GM19238 (cell line): ENCODE results near the gene TTR.

Experiments
- DNase-seq: peaks from one replicate; pipeline ENCODE4 v3.0.0; 2011; ENCODE audit warnings: low spot score; ENCODE audit not compliant: insufficient read length

TTR gene

GRCh38 chr18:31614044-31614443 is 22.4 kb downstream of the TTR start:
- no peak for DNase-seq

DNA sequence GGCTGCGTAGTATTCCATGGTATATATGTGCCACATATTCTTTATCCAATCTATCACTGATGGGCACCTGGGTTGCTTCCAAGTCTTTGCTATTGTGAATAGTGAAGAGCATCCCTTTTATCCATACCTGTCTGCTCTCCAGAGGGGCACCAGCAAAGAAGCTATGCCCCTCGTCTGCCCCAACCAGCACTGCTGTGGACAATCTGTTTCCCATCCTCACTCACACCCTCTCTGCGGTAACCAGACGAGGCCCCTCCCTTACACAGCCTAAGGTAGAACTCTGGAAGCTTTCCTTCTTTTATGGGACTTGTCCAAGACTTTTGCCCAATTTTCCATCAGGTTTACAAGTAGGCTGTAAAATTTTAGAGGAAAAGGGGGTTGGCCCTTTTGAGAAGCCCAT is 24.9 kb downstream of the TTR start:
- DNase-seq, result no peak

DNA sequence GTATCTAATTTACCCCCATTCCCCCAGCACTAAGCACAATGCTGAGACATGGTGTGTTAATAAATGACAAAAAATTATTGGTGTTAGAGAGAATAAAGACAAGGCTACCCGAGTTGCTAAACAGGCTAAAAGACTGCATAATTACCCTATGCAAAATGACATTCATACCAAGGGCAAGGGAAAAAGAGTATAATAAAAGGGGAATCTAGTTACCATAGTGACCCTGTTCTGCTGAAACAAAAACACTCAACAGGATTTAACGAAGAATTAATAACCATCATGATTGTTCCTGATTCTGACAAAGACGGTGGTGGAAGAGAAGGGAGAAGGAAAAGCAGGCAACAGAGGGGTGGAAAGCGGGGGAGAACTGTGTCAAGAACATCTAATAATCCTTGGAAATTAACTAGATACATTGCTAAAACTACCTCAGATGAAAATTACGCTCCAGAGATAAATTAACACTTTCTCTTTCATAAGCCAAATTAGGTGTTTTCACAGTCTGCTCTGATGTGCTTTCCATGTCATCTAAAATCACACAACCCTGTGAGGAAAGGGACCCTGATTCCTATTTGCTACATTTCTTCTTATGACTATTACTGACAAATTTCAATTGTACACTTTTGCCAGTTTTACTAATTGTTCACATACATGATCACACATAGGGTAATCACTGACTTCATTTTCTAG is 25.5 kb downstream of the TTR start:
- no peak for DNase-seq

DNA sequence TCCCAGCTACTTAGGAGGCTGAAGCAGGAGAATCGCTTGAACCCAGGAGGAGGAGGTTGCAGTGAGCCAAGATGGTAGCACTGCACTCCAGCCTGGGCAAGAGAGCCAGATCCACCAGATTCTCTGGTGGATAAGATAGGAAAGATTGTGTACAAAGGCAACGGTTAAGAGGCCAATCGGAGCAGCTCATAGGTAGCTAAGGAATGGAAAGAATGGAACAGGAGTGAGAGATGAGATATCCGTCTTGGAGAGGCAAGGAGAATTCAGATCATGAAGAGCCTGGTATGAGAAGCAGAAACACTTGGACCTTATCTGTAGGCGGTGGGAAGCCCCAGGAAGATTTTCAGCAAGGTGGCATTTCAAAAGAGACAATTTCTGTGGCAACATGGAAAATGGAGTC is 27.1 kb downstream of the TTR start:
- DNase-seq, result no peak

DNA sequence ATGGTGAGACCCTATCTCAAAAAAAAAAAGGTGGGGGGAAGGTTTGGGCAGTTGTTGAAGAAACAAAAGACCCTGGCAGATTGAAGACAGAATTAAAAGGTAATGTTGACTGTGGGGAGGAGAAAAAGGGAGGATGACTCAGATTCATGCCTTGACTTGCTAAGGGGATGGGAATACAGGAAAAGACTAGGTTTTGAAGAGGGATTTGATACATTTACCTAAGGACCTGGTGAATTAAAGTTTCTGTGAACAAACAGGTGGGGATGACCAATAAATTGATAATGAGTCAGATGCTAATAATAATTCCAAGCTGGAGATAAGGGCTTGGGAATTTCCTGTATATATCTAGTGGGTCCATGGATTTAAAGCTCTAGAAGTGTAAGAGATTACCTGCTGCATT is 27.6 kb downstream of the TTR start:
- no peak for DNase-seq

DNA sequence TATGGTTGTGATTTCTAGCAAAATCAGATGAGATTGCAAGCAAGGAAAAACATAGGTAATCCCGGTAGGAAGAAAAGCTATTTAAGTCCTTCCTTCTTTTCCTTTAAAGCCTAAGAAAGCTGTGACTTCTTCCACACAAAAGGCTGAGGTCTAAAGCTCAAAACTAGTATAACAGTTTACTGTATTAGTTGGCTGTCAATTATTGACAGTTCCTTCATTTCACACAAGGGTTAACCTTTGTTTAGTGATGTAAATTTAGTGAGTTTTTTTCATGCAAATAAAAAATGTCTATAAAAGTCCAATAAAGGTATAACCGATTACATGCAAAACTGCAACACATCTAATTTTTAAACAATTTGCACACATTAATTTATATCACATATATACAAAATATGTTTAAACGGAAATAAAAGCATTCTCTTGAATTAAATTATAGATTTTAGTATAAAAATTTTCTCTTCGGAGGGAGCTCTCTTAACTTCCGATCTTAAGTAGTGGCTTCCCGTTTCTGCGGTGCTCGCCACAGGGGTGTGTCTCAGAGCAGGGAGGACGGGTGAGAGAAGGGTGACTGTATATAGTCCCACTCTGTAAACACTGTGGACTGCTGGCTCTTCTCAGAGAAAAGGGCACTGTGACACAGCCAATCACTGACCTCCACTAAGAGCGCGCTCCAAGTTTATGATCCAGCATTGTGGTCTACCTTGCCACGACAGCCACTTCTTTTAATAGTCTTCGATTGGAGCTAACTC is 33.4 kb downstream of the TTR start:
- no peak for DNase-seq

DNA sequence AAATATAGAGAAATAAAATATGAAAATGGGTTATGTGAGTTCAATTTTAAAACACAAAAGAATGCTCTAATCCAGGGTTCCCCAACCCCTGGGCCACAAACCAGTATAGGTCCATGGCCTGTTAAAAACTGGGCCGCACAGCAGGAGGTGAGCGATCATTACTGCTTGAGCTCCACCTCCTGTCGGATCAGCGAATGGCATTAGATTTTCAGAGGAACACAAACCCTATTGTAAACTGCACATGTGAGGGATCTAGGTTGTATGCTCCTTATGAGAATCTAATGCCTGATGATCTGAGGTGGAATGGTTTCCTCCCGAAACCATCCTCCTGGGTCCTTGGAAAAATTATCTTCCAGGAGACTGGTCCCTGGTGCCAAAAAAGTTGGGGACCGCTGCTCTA is 34.7 kb downstream of the TTR start:
- no peak for DNase-seq

- no peak for DNase-seq
These were observed 38.9 kb downstream of the TTR start for GRCh38 chr18:31630549-31630948.

GRCh38 chr18:31631526-31631925 is 39.8 kb downstream of the TTR start:
- no peak for DNase-seq

- no peak for DNase-seq
These were observed 40.7 kb downstream of the TTR start for GRCh38 chr18:31632356-31632755.

DNA sequence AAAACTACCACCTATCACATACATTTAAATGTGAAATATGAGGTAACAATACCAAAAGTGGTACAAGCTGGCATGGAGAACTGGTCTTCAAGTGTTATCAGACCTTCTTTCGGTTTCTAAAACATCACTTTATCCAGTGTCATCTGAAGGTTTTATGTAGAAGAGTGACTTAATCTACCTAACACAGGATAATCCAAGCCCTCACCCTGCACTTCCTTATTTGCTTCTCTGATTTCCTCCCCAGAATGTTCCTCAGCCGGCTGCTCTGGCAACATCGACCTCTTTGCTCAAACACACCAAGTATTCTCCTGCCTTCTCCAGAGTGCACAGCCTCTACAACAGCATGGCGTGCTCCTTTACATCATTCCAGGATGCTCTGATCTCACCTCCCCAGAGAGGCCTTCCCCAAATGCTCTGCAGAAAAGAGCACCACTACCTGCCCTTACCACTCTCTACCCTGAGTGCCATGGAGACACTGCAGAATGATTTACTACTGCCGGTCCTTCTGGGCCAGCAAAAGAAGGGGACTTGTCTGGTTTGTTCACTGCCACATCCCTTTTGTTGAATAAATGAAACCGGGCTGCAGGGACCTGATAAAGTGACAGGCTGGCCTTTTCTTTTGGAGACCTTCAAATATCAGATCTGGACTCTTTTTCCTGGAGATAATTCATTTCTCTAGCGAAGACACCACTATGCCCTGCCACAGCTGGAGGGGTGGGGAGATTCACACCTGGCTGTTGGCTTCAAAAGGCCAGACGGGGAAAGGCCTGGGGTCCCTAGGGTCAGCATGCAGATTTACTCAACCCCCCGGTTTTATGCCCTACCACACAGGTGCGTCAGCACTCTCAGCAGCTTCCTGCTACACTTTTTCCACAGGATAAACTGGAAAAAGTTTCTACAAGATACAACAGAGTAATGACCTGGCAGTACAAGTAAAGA is 42.0 kb downstream of the TTR start:
- no peak for DNase-seq

DNA sequence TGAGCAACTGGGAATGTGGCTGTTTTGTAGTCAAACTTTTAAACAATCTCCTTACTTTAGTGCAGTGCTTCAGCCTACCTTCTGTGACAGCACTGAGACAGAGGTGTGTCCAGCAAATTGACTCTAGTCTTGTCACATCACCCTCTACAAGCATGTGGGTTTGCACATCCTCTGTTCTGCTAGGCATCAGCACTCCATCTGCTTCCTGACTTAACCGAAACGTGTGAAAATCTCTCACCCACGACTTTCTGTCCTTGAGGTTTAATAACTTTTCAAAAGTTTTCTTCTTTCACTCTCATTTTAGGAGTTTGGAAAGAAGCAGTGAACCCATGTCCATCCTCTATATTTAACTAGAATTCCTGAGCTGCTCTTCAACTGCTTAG is 42.6 kb downstream of the TTR start:
- no peak for DNase-seq

DNA sequence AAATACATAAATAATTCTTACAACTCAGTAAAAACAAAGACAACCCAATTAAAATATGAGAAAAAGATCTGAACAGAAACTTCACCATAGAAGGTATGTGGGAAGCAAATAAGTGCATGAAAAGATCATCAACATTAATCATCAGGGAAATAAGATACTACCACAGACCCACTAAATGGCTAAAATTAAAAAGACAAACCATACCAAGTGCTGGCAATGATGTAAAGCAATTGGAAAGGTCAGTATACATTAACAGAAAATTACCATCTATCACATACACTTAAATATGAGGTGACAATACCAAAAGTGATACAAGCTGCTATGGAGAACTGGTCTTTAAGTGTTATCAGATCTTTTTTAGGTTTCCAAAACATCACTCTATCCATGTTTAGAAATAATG is 44.7 kb downstream of the TTR start:
- DNase-seq, result no peak

GRCh38 chr18:31637445-31637844 is 45.8 kb downstream of the TTR start:
- no peak for DNase-seq

DNA sequence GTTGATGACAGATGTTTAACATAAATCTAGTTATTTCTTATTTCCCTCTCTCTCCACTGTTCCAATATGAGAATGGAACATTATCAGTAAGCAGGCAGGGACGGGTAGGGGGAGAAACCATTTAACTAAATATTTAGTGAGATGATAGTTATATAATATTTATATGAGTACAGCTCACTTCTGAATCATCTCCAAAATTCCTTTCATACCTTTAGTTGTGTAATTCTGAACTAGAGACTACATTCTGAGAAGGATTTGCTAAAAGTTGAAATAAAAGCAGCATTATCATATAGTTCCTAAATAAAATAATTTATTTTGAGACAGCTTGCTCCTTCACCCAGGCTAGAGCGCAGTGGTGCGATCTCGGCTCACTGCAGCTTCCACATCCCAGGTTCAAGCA is 51.3 kb downstream of the TTR start:
- no peak for DNase-seq

- no peak for DNase-seq
These were observed 53.7 kb downstream of the TTR start for GRCh38 chr18:31645411-31645810.

DNA sequence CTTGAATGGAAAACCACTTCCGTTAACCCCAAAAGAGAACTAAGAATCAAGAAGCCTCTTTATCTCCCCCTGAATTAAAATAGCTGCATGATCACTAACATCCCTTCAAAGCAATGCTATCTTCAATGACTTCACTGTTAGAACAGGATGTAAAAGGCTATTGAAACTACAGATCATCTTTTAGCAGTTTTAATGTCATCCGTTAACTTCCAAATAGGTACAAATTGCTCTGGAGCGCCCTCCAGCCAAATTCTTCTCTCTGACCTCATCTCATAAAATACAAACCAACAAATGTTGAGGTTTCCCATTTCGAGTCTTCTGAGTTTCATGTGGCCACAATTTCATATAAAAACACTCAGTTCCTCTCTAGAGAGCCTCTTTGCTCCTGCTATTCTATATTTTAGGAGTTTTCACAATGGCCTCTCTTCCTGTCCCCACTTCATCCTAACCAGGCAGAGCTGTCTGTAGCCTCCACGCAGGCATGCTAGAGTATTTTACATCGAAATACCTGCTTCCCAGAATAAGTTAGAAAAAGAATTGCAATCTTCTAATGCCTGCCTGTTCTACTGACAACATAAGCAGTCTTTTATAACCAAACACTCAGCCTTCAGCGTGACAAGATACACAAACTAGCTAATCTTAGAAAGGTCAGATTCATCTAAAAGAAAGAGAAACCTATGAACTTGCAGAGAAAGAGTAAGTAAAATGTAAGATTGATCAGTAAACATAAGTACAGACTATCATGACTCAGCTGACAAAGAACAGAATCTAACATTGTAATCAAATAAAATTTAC is 54.9 kb downstream of the TTR start:
- DNase-seq, result no peak

GRCh38 chr18:31647127-31647753 is 55.6 kb downstream of the TTR start:
- no peak for DNase-seq
